Endothelial cell of umbilical vein (primary cell): Measurements from ENCODE around the gene MARF1. TPM values are rescaled to one million over a fixed set of nuclear protein-coding genes. Genes with fewer than 3 reads are reported as not detected.

Source experiments
- BruUV-seq: library from RNA; stranded (reverse); fragments of 400-500 nt; replicated peaks from 2 replicates; lab custom pipeline; 2021; lab: Mats Ljungman, UMichigan
- CTCF ChIA-PET: fragments of 300-600, 350-600 bp; sonication (Branson Sonifier 250); formaldehyde crosslinking; loops from one replicate; lab custom pipeline; 2021; ENCODE audit warnings: antibody characterized with exemption, inconsistent platforms; lab: Charles Lee
- POLR2A ChIA-PET: fragments of 300-600, 350-600 bp; sonication (Branson Sonifier 250); formaldehyde crosslinking; loops from one replicate; lab custom pipeline; 2021; ENCODE audit warnings: antibody characterized with exemption, inconsistent platforms; lab: Charles Lee
- DNase-seq: peaks from one replicate; pipeline ENCODE4 v3.0.0-alpha.2; 2011; ENCODE audit warnings: low read depth, low spot score
- FAIRE-seq: peaks from 2 replicates; lab custom pipeline; 2011; peaks lifted over from hg19 to GRCh38; lab: Jason Lieb, UNC
- H2AFZ ChIP-seq: 2 replicates; pipeline ENCODE4 v1.6.0; 2012; ENCODE audit warnings: low read depth, low read length, control low read depth, inconsistent platforms
- H3K27ac ChIP-seq: 2 replicates; pipeline ENCODE4 v1.5.1; 2011; ENCODE audit warnings: low read depth, mild to moderate bottlenecking, control low read depth, low read length, moderate library complexity; ENCODE audit not compliant: insufficient read depth
- H3K27me3 ChIP-seq, 2 experiments: 2 replicates each; pipeline versions ENCODE4 v1.6.0 to v1.6.1; 2011; ENCODE audit warnings: low read length in 2 of 2, mixed read lengths in 1 of 2; ENCODE audit not compliant: control insufficient read depth in 2 of 2, insufficient read depth in 2 of 2
- H3K36me3 ChIP-seq, 2 experiments: 2 replicates in 1 of 2; 3 replicates in 1 of 2; pipeline ENCODE4 v1.5.1; 2011; ENCODE audit warnings: low read length in 2 of 2, mild to moderate bottlenecking in 1 of 2, moderate library complexity in 1 of 2; ENCODE audit not compliant: control insufficient read depth in 2 of 2, insufficient read depth in 2 of 2; ENCODE audit errors: extremely low read depth in 1 of 2
- H3K4me1 ChIP-seq: 3 replicates; pipeline ENCODE4 v1.5.1; 2011; ENCODE audit warnings: mild to moderate bottlenecking, low read length; ENCODE audit not compliant: control insufficient read depth, insufficient read depth; ENCODE audit errors: extremely low read depth
- H3K4me2 ChIP-seq: 2 replicates; pipeline ENCODE4 v1.6.1; 2011; ENCODE audit warnings: low read length, control low read depth, mixed read lengths; ENCODE audit not compliant: insufficient read depth
- H3K4me3 ChIP-seq, 3 experiments: fragments of 200-600 bp in 1 of 3; sonication (generic), shearing (Covaris generic) in 1 of 3; replicated peaks in 1 of 3; 2 replicates each; pipeline ENCODE4 v1.5.1; 2011 to 2016; ENCODE audit warnings: control low read depth in 3 of 3, low read length in 3 of 3, mild to moderate bottlenecking in 2 of 3, inconsistent platforms in 1 of 3, low read depth in 1 of 3, moderate library complexity in 1 of 3; ENCODE audit not compliant: insufficient read depth in 1 of 3
- H3K79me2 ChIP-seq: 2 replicates; pipeline ENCODE4 v1.6.0; 2012; ENCODE audit warnings: low read length, inconsistent platforms; ENCODE audit not compliant: control insufficient read depth, insufficient read depth
- H3K9ac ChIP-seq: replicated peaks from 2 replicates; pipeline ENCODE3; 2011; ENCODE audit warnings: low read length, control low read depth; ENCODE audit not compliant: insufficient read depth; ENCODE audit errors: extremely low read depth
- H3K9me1 ChIP-seq: replicated peaks from 3 replicates; pipeline ENCODE4 v1.6.0; 2011; ENCODE audit warnings: mild to moderate bottlenecking, low read length; ENCODE audit not compliant: control insufficient read depth, insufficient read depth; ENCODE audit errors: extremely low read depth
- H3K9me3 ChIP-seq: replicated peaks from 2 replicates; pipeline ENCODE4 v1.5.1; 2012; ENCODE audit warnings: low read length, inconsistent platforms; ENCODE audit not compliant: control insufficient read depth, insufficient read depth
- H4K20me1 ChIP-seq: replicated peaks from 2 replicates; pipeline ENCODE3; 2011; ENCODE audit warnings: mild to moderate bottlenecking, low read length; ENCODE audit not compliant: control insufficient read depth, insufficient read depth; ENCODE audit errors: extremely low read depth
- EZH2 ChIP-seq: IDR thresholded peaks from 2 replicates; pipeline ENCODE4 v1.6.1; 2012; ENCODE audit warnings: borderline replicate concordance, low read depth, mild to moderate bottlenecking, moderate library complexity, low read length, inconsistent platforms; ENCODE audit not compliant: severe bottlenecking
- FOS ChIP-seq: IDR thresholded peaks from 2 replicates; pipeline ENCODE4 v1.6.1; 2011; ENCODE audit warnings: mild to moderate bottlenecking, low read length, moderate library complexity, borderline replicate concordance; ENCODE audit not compliant: insufficient read depth
- GATA2 ChIP-seq: IDR thresholded peaks from 2 replicates; pipeline ENCODE4 v1.7.0; 2011; ENCODE audit warnings: low read depth, mild to moderate bottlenecking, moderate library complexity, mixed read lengths, low read length; ENCODE audit not compliant: insufficient read length, insufficient read depth
- JUN ChIP-seq: IDR thresholded peaks from 2 replicates; pipeline ENCODE4 v1.6.1; 2011; ENCODE audit warnings: borderline replicate concordance, low read depth; ENCODE audit not compliant: insufficient read length, insufficient read depth
- MYC ChIP-seq: IDR thresholded peaks from one replicate; pipeline ENCODE4 v1.6.1; 2011; ENCODE audit warnings: mild to moderate bottlenecking, low read depth, low read length
- POLR2A ChIP-seq: IDR thresholded peaks from 2 replicates; pipeline ENCODE4 v1.6.1; 2012; ENCODE audit warnings: low read depth, mild to moderate bottlenecking, control low read depth, low read length
- POLR2AphosphoS5 ChIP-seq: IDR thresholded peaks from 2 replicates; pipeline ENCODE4 v1.6.1; 2012; ENCODE audit warnings: low read depth, mild to moderate bottlenecking, control low read depth, low read length, moderate library complexity; ENCODE audit not compliant: insufficient read depth
- dilution Hi-C: fragments of 300-500 bp; cut with MboI; formaldehyde crosslinking; loops from one replicate; pipeline ENCODE4 v1.15.0; 2019; ENCODE audit warnings: low sequenced_read_pairs; ENCODE audit not compliant: extremely low pct_ligation_motif_present
- intact Hi-C: fragments of 100-400 bp; cut with micrococcal nuclease; formaldehyde crosslinking; loops from one replicate; pipeline ENCODE4 v1.10.0; 2022
- polyA plus RNA-seq, 4 experiments: library from polyadenylated mRNA; depleted of rRNA in 3 of 4; stranded (reverse) in 3 of 4; unstranded in 1 of 4; fragments of >200 nt; gene quantifications; 2 replicates each; pipeline versions ENCODE4 v1.2.1 to v1.2.3, GENCODE V29; 2011 to 2012; ENCODE audit warnings: missing spikeins in 1 of 4
- total RNA-seq: library from RNA; stranded (reverse); gene quantifications from 2 replicates; pipeline ENCODE4 v1.2.3, GENCODE V29; 2021
- TF ChIP-seq, protein P1 (sequence below): IDR thresholded peaks from 2 replicates; pipeline ENCODE4 v1.6.1; 2011; ENCODE audit not compliant: insufficient read depth, insufficient read length
- TF ChIP-seq, protein P2 (sequence below), 2 donors: IDR thresholded peaks; 1 replicate in 1 of 2; 2 replicates in 1 of 2; pipeline ENCODE4 v1.5.1; 2011; ENCODE audit warnings: low read length in 2 of 2, mild to moderate bottlenecking in 2 of 2, moderate library complexity in 2 of 2, control low read depth in 1 of 2, inconsistent platforms in 1 of 2, low read depth in 1 of 2; ENCODE audit not compliant: insufficient read depth in 1 of 2; ENCODE audit errors: extremely low read depth in 1 of 2

Gene MARF1
- total and polyA plus RNA-seq, 2 donors (not counting 3 experiments of a cell fraction or from before 2014, with no cell fraction given), result 14.6 to 58.5 TPM

DNA sequence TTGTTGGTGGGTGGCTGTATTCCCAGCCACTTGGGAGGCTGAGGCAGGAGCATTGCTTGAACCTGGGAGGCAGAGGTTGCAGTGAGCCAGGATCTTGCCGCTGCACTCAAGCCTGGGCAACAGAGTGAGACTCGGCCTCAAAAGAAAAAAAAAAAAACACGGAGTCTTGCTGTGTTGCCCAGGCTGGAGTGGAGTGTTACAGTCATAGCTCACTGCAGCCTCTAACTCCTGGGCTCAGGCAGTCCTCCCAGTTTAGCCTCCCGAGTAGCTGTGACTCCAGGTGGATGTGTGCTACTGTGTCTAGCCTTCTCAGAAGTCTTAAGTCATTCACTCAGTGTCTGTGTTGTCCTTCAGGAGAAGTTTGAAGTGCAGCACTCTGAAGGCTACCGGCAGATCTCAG is 34.5 kb upstream of the MARF1 start:
- CTCF ChIA-PET, result no interaction called here
- H3K4me1 ChIP-seq, result peaks cover 19% of the 10 kb centered on the region
- H3K4me2 ChIP-seq, result no peak overlapping the region
- POLR2A ChIA-PET, result no interaction called here
- H3K79me2 ChIP-seq, result peaks cover 22% of the 10 kb centered on the region
- no TSS peak for BruUV-seq
- DNase-seq (no peak), FAIRE-seq (no peak)
- H3K4me3 ChIP-seq, result no peak overlapping the region
- H3K9me3 ChIP-seq, result no peaks in the 10 kb centered on the region
- dilution Hi-C loops, result no loop called here
- intact Hi-C loops, result no loop called here
- TF ChIP-seq, protein P1, sequence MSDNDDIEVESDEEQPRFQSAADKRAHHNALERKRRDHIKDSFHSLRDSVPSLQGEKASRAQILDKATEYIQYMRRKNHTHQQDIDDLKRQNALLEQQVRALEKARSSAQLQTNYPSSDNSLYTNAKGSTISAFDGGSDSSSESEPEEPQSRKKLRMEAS, result no peak
- TF ChIP-seq FOS, result no peak
- TF ChIP-seq EZH2, result no peak
- TF ChIP-seq POLR2A, result no peak
- no peak for TF ChIP-seq POLR2AphosphoS5
- no peak for TF ChIP-seq MYC
- TF ChIP-seq GATA2, result no peak
- TF ChIP-seq, protein P2, sequence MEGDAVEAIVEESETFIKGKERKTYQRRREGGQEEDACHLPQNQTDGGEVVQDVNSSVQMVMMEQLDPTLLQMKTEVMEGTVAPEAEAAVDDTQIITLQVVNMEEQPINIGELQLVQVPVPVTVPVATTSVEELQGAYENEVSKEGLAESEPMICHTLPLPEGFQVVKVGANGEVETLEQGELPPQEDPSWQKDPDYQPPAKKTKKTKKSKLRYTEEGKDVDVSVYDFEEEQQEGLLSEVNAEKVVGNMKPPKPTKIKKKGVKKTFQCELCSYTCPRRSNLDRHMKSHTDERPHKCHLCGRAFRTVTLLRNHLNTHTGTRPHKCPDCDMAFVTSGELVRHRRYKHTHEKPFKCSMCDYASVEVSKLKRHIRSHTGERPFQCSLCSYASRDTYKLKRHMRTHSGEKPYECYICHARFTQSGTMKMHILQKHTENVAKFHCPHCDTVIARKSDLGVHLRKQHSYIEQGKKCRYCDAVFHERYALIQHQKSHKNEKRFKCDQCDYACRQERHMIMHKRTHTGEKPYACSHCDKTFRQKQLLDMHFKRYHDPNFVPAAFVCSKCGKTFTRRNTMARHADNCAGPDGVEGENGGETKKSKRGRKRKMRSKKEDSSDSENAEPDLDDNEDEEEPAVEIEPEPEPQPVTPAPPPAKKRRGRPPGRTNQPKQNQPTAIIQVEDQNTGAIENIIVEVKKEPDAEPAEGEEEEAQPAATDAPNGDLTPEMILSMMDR (IDR thresholded peaks at IDR 0.05; ENCODE audit: extremely low read depth in 1 of 2, insufficient read depth in 1 of 2, low read depth in 1 of 2, low read length in 2 of 2), result no peak
- TF ChIP-seq JUN, result no peak
- H3K36me3 ChIP-seq, result peaks cover 3 to 10% of the 10 kb centered on the region in 2 experiments
- no peak overlapping the region for H3K27ac ChIP-seq
- H2AFZ ChIP-seq, result no peak overlapping the region
- no peaks in the 10 kb centered on the region for H3K27me3 ChIP-seq
- no peaks in the 10 kb centered on the region for H3K9me1 ChIP-seq
- no peak overlapping the region for H3K9ac ChIP-seq
- no peaks in the 10 kb centered on the region for H4K20me1 ChIP-seq
